ENCODE data around the gene RNF20.

The RNF20 gene

GRCh38 chr9:101536938-101537337, 3.3 kb downstream of the RNF20 start:
- H3K4me2 ChIP-seq (ENCODE audit: low read depth, low read length, poor library complexity, severe bottlenecking): no peak overlapping the region
- TF ChIP-seq, protein P1, sequence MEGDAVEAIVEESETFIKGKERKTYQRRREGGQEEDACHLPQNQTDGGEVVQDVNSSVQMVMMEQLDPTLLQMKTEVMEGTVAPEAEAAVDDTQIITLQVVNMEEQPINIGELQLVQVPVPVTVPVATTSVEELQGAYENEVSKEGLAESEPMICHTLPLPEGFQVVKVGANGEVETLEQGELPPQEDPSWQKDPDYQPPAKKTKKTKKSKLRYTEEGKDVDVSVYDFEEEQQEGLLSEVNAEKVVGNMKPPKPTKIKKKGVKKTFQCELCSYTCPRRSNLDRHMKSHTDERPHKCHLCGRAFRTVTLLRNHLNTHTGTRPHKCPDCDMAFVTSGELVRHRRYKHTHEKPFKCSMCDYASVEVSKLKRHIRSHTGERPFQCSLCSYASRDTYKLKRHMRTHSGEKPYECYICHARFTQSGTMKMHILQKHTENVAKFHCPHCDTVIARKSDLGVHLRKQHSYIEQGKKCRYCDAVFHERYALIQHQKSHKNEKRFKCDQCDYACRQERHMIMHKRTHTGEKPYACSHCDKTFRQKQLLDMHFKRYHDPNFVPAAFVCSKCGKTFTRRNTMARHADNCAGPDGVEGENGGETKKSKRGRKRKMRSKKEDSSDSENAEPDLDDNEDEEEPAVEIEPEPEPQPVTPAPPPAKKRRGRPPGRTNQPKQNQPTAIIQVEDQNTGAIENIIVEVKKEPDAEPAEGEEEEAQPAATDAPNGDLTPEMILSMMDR (conservative IDR thresholded peaks at IDR 0.05; ENCODE audit: low read length): no peak
- no peak for TF ChIP-seq EZH2phosphoT487 (IDR thresholded peaks at IDR 0.05; ENCODE audit: borderline replicate concordance)
- no peaks in the 10 kb centered on the region for H3F3A ChIP-seq (ENCODE audit: low read depth)
- H3K4me3 ChIP-seq (ENCODE audit: low read length, poor library complexity, severe bottlenecking): no peak overlapping the region
- H2AFZ ChIP-seq (ENCODE audit: low read length): no peak overlapping the region
- H4K20me1 ChIP-seq (ENCODE audit: insufficient read depth, low read length, poor library complexity, severe bottlenecking): peaks cover 41% of the 10 kb centered on the region
- H3K9ac ChIP-seq (ENCODE audit: low read depth, low read length, poor library complexity, severe bottlenecking): no peak overlapping the region
- H3K36me3 ChIP-seq (ENCODE audit: insufficient read depth, low read length): peaks cover 12% of the 10 kb centered on the region; the same call in 1 of the 2 replicates
- no peaks in the 10 kb centered on the region for H3K9me3 ChIP-seq (ENCODE audit: insufficient read depth, low read depth, low read length)
- H3K79me2 ChIP-seq (ENCODE audit: insufficient read depth, low read length): peaks cover 31% of the 10 kb centered on the region
- H3K9me2 ChIP-seq (replicated peaks; ENCODE audit: low read depth, low read length): no peaks in the 10 kb centered on the region
- H3K27me3 ChIP-seq (ENCODE audit: insufficient read depth, low read length, poor library complexity, severe bottlenecking): no peaks in the 10 kb centered on the region
- H3K4me1 ChIP-seq (ENCODE audit: insufficient read depth, low read length, poor library complexity, severe bottlenecking): peaks cover 18% of the 10 kb centered on the region

DNA sequence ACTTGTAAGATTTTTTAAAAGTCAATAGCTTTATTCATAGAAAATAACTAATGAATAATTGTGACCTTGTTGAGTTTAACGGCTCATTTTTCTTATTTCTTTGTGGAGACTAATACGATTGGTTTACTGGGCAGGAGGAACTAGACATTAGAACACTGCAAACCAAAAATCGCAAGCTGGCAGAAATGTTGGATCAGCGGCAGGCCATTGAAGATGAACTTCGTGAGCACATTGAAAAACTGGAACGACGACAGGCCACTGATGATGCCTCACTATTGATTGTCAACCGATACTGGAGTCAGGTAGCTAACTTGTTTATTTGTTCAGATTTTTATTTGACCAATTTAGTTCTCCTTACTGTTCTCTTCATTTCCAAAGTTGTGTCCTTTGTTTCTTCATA, 6.4 kb downstream of the RNF20 start:
- Histone ChIP-seq H3K27me3 (ENCODE audit: insufficient read depth, low read length, poor library complexity, severe bottlenecking) (no peaks in the 10 kb centered on the region), H3K9me2 (replicated peaks; ENCODE audit: low read depth, low read length) (no peaks in the 10 kb centered on the region), H2AFZ (ENCODE audit: low read length) (no peak overlapping the region), H3K4me3 (ENCODE audit: low read length, poor library complexity, severe bottlenecking) (no peak overlapping the region), H3K9ac (ENCODE audit: low read depth, low read length, poor library complexity, severe bottlenecking) (no peak overlapping the region), H3K79me2 (ENCODE audit: insufficient read depth, low read length) (peaks cover 23% of the 10 kb centered on the region), H4K20me1 (ENCODE audit: insufficient read depth, low read length, poor library complexity, severe bottlenecking) (peaks cover 37% of the 10 kb centered on the region), H3K9me3 (ENCODE audit: insufficient read depth, low read depth, low read length) (no peaks in the 10 kb centered on the region), H3K4me2 (ENCODE audit: low read depth, low read length, poor library complexity, severe bottlenecking) (no peak overlapping the region), H3F3A (ENCODE audit: low read depth) (no peaks in the 10 kb centered on the region), H3K36me3 (ENCODE audit: insufficient read depth, low read length) (peaks cover 20% of the 10 kb centered on the region; the same call in 1 of the 2 replicates), H3K4me1 (ENCODE audit: insufficient read depth, low read length, poor library complexity, severe bottlenecking) (peaks cover 11% of the 10 kb centered on the region)
- TF ChIP-seq EZH2phosphoT487 (IDR thresholded peaks at IDR 0.05; ENCODE audit: borderline replicate concordance): no peak
- TF ChIP-seq, protein P1 (conservative IDR thresholded peaks at IDR 0.05; ENCODE audit: low read length): no peak

DNA sequence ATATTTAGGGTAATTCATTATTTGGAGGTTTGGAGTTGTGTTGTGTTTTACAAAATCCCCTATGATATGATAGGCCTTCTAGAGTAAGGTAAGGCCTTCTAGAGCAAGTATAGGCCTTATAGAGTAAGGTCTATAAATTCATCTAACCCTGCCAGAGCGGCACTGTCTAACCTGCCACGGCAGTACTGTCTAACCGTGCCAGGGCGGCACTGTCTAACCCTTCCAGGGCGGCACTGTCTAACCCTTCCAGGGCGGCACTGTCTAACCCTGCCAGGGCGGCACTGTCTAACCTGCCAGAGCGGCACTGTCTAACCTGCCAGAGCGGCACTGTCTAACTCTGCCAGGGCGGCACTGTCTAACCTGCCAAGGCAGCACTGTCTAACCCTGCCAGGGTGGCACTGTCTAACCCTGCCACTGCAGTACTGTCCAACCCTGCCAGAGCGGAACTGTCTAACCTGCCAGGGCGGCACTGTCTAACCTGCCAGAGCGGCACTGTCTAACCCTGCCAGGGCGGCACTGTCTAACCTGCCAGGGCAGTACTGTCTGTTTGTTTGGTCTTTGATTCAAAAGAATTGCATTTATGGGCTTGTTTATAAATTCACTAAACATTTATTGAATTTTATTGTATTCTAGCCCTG, 9.6 kb downstream of the RNF20 start:
- H3K4me3 ChIP-seq (ENCODE audit: low read length, poor library complexity, severe bottlenecking): no peak overlapping the region
- no peaks in the 10 kb centered on the region for H3F3A ChIP-seq (ENCODE audit: low read depth)
- no peak for TF ChIP-seq EZH2phosphoT487 (IDR thresholded peaks at IDR 0.05; ENCODE audit: borderline replicate concordance)
- TF ChIP-seq, protein P1 (conservative IDR thresholded peaks at IDR 0.05; ENCODE audit: low read length): no peak
- no peaks in the 10 kb centered on the region for H3K9me2 ChIP-seq (replicated peaks; ENCODE audit: low read depth, low read length)
- H3K4me2 ChIP-seq (ENCODE audit: low read depth, low read length, poor library complexity, severe bottlenecking): no peak overlapping the region
- peaks cover 1% of the 10 kb centered on the region for H3K4me1 ChIP-seq (ENCODE audit: insufficient read depth, low read length, poor library complexity, severe bottlenecking)
- H3K27me3 ChIP-seq (ENCODE audit: insufficient read depth, low read length, poor library complexity, severe bottlenecking): no peaks in the 10 kb centered on the region
- no peak overlapping the region for H2AFZ ChIP-seq (ENCODE audit: low read length)
- no peak overlapping the region for H3K9ac ChIP-seq (ENCODE audit: low read depth, low read length, poor library complexity, severe bottlenecking)
- H3K36me3 ChIP-seq (ENCODE audit: insufficient read depth, low read length): peaks cover 50% of the 10 kb centered on the region; the same call in 1 of the 2 replicates
- H4K20me1 ChIP-seq (ENCODE audit: insufficient read depth, low read length, poor library complexity, severe bottlenecking): peaks cover 17% of the 10 kb centered on the region
- no peaks in the 10 kb centered on the region for H3K9me3 ChIP-seq (ENCODE audit: insufficient read depth, low read depth, low read length)
- peaks cover 3% of the 10 kb centered on the region; the same call in 1 of the 2 replicates for H3K79me2 ChIP-seq (ENCODE audit: insufficient read depth, low read length)
